OCI-LY3 (cell line): Measurements from ENCODE around the gene SPATA9.

Source experiments
- H2AFZ ChIP-seq: fragments of 200-600, 300-600 bp; shearing (Covaris generic); 2 replicates; pipeline ENCODE4 v1.6.0; 2014; ENCODE audit warnings: antibody characterized with exemption, low read depth, low read length
- H3K27ac ChIP-seq: fragments of 200-600, 300-600 bp; sonication (generic); 2 replicates; pipeline ENCODE4 v1.5.1; 2014; ENCODE audit warnings: mild to moderate bottlenecking, low read length, moderate library complexity, mixed read lengths
- H3K27me3 ChIP-seq: fragments of 200-600, 300-600 bp; sonication (generic); 2 replicates; pipeline ENCODE4 v1.6.1; 2014; ENCODE audit warnings: low read depth, low read length, mixed read lengths
- H3K36me3 ChIP-seq: fragments of 200-600, 300-600 bp; sonication (generic); replicated peaks from 2 replicates; pipeline ENCODE3; 2014; ENCODE audit warnings: low read depth, low read length, mixed read lengths
- H3K4me1 ChIP-seq: fragments of 300-600, 200-600 bp; sonication (generic); 2 replicates; pipeline ENCODE4 v1.6.1; 2014; ENCODE audit warnings: low read length, mixed read lengths
- H3K4me2 ChIP-seq: fragments of 200-600, 300-600 bp; sonication (generic); 2 replicates; pipeline ENCODE4 v1.6.1; 2014; ENCODE audit warnings: low read length, mixed read lengths
- H3K4me3 ChIP-seq: fragments of 300-600, 200-600 bp; sonication (generic); 2 replicates; pipeline ENCODE4 v1.5.1; 2014; ENCODE audit warnings: antibody characterized with exemption, mild to moderate bottlenecking, low read length, moderate library complexity
- H3K79me2 ChIP-seq: fragments of 300-600, 200-600 bp; shearing (Covaris generic); 2 replicates; pipeline ENCODE4 v1.6.1; 2014; ENCODE audit warnings: mild to moderate bottlenecking, low read length, mixed read lengths
- H3K9ac ChIP-seq: fragments of 300-600, 200-600 bp; shearing (Covaris generic); 2 replicates; pipeline ENCODE4 v1.6.0; 2014; ENCODE audit warnings: mild to moderate bottlenecking, low read length, moderate library complexity
- H3K9me3 ChIP-seq: fragments of 200-600, 300-600 bp; shearing (Covaris generic); 2 replicates; pipeline ENCODE4 v1.6.1; 2014; ENCODE audit warnings: low read length, mixed read lengths; ENCODE audit not compliant: insufficient read depth
- H4K20me1 ChIP-seq: fragments of 200-600, 300-600 bp; sonication (generic); 2 replicates; pipeline ENCODE4 v1.6.1; 2016; ENCODE audit warnings: low read length, mixed read lengths; ENCODE audit not compliant: insufficient read depth
- CTCF ChIP-seq: fragments of 200-600, 300-600 bp; sonication (generic); IDR thresholded peaks from 2 replicates; pipeline ENCODE4 v1.5.1; 2014; ENCODE audit warnings: antibody characterized with exemption, low read length, low read depth
- EZH2phosphoT487 ChIP-seq: fragments of 200-600 bp; shearing (Covaris generic); IDR thresholded peaks from 2 replicates; pipeline ENCODE4 v1.6.1; 2018; ENCODE audit warnings: antibody characterized with exemption, mixed run types, low read depth

SPATA9 gene

GRCh38 chr5:95619514-95620029, 63.2 kb downstream of the SPATA9 start:
- peaks cover 18% of the 10 kb centered on the region for H3K4me1 ChIP-seq
- H3K79me2 ChIP-seq = no peaks in the 10 kb centered on the region
- no peak overlapping the region for H3K27ac ChIP-seq
- no peak overlapping the region for H3K9ac ChIP-seq
- no peak for TF ChIP-seq CTCF
- no peak for TF ChIP-seq EZH2phosphoT487
- H3K4me3 ChIP-seq = no peak overlapping the region
- no peak overlapping the region for H3K4me2 ChIP-seq
- no peaks in the 10 kb centered on the region for H4K20me1 ChIP-seq
- no peaks in the 10 kb centered on the region for H3K36me3 ChIP-seq
- H3K9me3 ChIP-seq = no peaks in the 10 kb centered on the region
- no peaks in the 10 kb centered on the region for H3K27me3 ChIP-seq
- no peak overlapping the region for H2AFZ ChIP-seq

- no peak overlapping the region for H3K9ac ChIP-seq
- no peaks in the 10 kb centered on the region for H3K79me2 ChIP-seq
- H3K27me3 ChIP-seq = no peaks in the 10 kb centered on the region
- TF ChIP-seq CTCF (no peak), EZH2phosphoT487 (no peak)
- H4K20me1 ChIP-seq = no peaks in the 10 kb centered on the region
- no peaks in the 10 kb centered on the region for H3K9me3 ChIP-seq
- no peak overlapping the region for H3K4me3 ChIP-seq
- H3K36me3 ChIP-seq = no peaks in the 10 kb centered on the region
- H3K27ac ChIP-seq = no peak overlapping the region
- peaks cover 19% of the 10 kb centered on the region for H3K4me1 ChIP-seq
- no peak overlapping the region for H3K4me2 ChIP-seq
- H2AFZ ChIP-seq = no peak overlapping the region
Measured at GRCh38 chr5:95619096-95619495, 63.7 kb downstream of the SPATA9 start.

GRCh38 chr5:95617057-95617456, 65.7 kb downstream of the SPATA9 start:
- Histone ChIP-seq H3K4me1 (peaks cover 19% of the 10 kb centered on the region), H4K20me1 (no peaks in the 10 kb centered on the region), H3K9ac (no peak overlapping the region), H3K27me3 (no peaks in the 10 kb centered on the region), H3K9me3 (no peaks in the 10 kb centered on the region), H2AFZ (0 out of 2 replicates have a peak overlapping the region, but pooled peaks have one; percentile 28), H3K4me3 (no peak overlapping the region), H3K36me3 (no peaks in the 10 kb centered on the region), H3K4me2 (peak overlapping the region; percentile 48), H3K79me2 (no peaks in the 10 kb centered on the region), H3K27ac (no peak overlapping the region)
- TF ChIP-seq EZH2phosphoT487 = no peak
- no peak for TF ChIP-seq CTCF

- no peaks in the 10 kb centered on the region for H4K20me1 ChIP-seq
- no peak for TF ChIP-seq CTCF
- no peak for TF ChIP-seq EZH2phosphoT487
- H2AFZ ChIP-seq = no peak overlapping the region
- H3K4me2 ChIP-seq = no peak overlapping the region
- no peaks in the 10 kb centered on the region for H3K36me3 ChIP-seq
- H3K9ac ChIP-seq = no peak overlapping the region
- no peaks in the 10 kb centered on the region for H3K27me3 ChIP-seq
- no peak overlapping the region for H3K4me3 ChIP-seq
- no peaks in the 10 kb centered on the region for H3K79me2 ChIP-seq
- peaks cover 19% of the 10 kb centered on the region for H3K4me1 ChIP-seq
- H3K9me3 ChIP-seq = no peaks in the 10 kb centered on the region
- H3K27ac ChIP-seq = no peak overlapping the region
Measured at GRCh38 chr5:95615164-95615467, 67.7 kb downstream of the SPATA9 start.
